DND-41 (cell line): ENCODE results near the gene NEDD4.

Experiments
- EZH2 ChIP-seq: IDR thresholded peaks from 3 replicates; pipeline ENCODE4 v1.6.1; 2012; ENCODE audit warnings: borderline replicate concordance, low read depth, mild to moderate bottlenecking, moderate library complexity, low read length, inconsistent platforms; ENCODE audit not compliant: severe bottlenecking
- TF ChIP-seq, protein P1 (sequence below): IDR thresholded peaks from 2 replicates; pipeline ENCODE4 v1.5.1; 2012; ENCODE audit warnings: borderline replicate concordance, low read length, moderate library complexity, mild to moderate bottlenecking; ENCODE audit not compliant: poor library complexity, severe bottlenecking; ENCODE audit errors: extremely low read depth

DNA sequence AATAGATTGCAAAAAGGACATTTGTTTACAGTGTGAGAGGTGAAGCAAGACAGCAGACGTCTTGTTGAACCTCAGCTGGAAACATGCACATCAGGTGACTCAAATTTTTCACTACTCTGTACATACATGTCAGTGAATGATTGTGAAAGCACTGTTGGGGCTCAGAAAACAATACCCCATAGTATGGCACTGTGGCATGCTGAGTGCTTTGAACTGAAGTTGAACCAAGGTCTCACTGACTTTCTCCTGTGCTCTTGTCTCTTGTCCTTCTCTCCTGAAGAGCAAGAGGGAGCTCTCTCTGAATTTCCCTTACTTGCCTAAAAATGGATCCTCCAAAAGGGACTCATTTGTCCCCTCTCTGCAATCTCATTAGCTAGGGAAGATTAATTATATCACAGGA is 24.5 kb upstream of the NEDD4 start:
- TF ChIP-seq, protein P1, sequence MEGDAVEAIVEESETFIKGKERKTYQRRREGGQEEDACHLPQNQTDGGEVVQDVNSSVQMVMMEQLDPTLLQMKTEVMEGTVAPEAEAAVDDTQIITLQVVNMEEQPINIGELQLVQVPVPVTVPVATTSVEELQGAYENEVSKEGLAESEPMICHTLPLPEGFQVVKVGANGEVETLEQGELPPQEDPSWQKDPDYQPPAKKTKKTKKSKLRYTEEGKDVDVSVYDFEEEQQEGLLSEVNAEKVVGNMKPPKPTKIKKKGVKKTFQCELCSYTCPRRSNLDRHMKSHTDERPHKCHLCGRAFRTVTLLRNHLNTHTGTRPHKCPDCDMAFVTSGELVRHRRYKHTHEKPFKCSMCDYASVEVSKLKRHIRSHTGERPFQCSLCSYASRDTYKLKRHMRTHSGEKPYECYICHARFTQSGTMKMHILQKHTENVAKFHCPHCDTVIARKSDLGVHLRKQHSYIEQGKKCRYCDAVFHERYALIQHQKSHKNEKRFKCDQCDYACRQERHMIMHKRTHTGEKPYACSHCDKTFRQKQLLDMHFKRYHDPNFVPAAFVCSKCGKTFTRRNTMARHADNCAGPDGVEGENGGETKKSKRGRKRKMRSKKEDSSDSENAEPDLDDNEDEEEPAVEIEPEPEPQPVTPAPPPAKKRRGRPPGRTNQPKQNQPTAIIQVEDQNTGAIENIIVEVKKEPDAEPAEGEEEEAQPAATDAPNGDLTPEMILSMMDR, result no peak
- TF ChIP-seq EZH2, result no peak
